NOMO-1 treated with dmso at 0.1 percent for 144 hours (cell line): Measurements from ENCODE around the gene BTBD7.

Experiments
- DNase-seq: peaks from one replicate; lab custom pipeline; 2025; ENCODE audit not compliant: unreplicated experiment; lab: John Stamatoyannopoulos, UW

Gene BTBD7

DNA sequence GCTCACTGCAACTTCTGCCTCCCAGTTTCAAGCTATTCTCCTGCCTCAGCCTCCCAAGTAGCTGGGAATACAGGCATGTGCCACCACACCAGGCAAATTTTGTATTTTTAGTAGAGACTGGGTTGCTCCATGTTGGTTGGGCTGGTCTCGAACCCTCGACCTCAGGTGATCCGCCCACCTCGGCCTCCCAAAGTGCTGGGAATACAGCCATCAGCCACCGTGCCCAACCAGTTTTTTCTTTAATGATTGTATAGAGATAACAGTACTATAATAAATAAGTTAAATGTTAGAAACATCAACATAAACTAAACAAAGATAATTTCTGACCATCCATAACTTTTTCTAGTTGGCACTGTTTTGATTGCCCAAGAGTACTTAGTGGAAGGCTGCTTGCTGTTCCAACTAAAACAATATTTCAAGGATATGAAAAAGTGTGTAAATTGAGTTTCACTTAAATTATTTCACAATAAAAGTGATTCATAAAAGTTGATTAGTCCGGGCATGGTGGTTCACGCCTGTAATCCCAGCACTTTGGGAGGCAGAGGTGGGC, 131.6 kb downstream of the BTBD7 start:
- DNase-seq, result no peak

DNA sequence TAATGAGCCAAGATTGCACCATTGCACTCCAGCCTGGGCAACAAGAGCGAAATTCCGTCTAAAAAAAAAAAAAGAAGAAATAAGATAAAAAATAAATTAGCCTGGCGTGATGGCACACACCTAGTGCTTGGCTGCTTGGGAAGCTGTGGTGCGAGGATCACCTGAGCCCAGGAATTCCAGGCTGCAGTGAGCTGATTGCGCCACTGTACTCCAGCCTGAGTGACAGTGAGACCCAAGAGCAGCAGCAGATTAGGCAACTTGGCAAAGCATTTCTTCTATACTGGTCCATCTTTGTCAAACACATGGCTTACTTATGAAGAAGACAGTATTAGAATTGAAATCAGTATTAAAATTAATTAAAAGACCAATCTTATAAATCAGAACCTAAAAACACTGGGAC, 132.3 kb downstream of the BTBD7 start:
- DNase-seq, result no peak

DNA sequence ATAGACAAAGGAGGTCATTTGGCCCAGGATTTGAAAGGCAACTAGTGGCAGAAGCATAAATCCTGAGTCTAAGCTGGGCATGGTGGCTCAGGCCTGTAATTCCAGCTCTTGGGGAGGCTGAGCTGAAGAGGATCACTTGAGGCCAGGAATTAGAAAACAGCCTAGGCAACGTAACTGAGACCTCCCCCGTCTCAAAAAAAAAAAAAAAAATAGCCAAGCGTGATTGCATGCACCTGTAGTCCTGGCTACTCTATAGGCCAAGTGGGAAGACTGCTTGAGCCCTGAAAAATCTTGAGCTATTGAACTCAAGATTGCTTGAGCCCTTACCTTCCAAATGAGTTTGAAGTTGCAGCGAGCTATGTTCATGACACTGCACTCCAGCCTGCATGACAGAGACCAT, 133.8 kb downstream of the BTBD7 start:
- DNase-seq, result no peak

DNA sequence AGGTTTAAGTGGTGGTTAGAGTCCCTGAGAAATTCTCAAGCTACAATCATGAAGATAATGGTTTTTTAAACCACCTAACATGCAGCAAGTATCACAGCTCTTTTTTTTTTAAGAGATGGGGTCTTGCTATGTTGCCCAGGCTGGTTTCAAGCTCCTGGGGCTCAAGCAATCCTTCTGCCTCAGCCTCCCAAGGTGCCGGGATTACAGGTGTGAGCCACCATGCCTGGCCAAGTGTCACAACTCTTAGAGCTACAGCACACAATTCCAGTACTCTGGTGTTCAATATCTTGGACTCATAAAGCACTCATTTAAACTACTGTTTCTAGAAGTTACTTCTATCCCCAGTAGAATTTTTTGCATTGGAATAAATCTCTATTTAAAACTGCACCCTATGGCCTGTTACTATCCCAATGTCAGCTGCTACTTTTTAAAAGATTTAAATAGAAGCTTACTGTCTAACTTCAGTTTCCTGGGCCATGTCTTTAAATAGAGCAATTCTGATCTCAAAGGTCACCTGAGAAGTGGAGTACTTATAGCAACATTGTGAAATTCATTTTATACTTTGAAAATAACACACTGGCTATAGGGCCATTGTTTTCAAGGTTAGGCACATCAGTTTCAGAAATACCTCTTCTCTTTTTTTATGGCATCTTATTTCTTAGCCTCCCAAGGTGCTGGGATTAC, 137.4 kb downstream of the BTBD7 start:
- no peak for DNase-seq
